CD4-positive, alpha-beta T cell treated with Interleukin-1 beta for 1 hour (primary cell): ENCODE measurements around the gene ST3GAL2.
"Not testable (repeated sequence)": the region's sequence is repeated elsewhere in the genome, so short reads cannot be mapped to it uniquely, and the experiment has no call there.

Experiments
- DNase-seq, 2 donors: peaks; one replicate each; pipeline ENCODE4 v3.0.0-alpha.2; 2020 to 2022

The ST3GAL2 gene

DNA sequence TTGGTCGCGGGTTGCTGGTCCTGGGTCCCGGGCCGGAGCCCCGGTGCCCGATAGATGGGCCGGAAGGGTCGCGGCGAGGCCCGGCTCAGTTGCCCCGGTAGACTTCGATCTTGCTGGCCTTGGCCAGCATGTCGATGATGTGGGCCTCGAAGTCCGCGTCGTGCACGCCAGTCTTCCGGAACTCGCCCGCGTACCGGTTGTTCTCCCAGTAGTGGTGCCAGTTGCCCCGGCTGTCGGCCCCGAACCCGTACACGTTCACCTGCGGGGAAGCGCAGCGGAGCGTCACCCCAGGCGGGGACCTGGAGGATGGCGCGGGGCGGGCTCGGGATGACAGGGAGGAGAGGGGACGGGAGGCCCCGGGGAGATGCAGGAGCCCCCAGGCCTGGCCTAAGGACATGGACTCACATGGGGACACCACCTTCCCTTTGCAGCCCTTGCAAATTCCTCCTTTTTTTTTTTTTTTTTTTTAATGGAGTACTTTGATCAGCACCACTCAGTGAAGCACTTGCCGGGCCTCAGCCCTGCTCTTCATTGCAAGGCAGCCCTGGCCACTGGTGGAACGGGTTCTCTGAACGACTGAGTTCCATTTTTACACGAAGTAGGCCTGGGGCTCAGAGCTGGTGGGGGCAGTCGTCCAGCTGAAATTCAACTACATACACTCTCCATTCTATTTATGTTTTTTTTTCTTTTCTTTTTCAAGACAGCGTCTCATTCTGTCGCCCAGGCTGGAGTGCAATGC lies 57.1 kb downstream of the ST3GAL2 start:
- DNase-seq: no peak

DNA sequence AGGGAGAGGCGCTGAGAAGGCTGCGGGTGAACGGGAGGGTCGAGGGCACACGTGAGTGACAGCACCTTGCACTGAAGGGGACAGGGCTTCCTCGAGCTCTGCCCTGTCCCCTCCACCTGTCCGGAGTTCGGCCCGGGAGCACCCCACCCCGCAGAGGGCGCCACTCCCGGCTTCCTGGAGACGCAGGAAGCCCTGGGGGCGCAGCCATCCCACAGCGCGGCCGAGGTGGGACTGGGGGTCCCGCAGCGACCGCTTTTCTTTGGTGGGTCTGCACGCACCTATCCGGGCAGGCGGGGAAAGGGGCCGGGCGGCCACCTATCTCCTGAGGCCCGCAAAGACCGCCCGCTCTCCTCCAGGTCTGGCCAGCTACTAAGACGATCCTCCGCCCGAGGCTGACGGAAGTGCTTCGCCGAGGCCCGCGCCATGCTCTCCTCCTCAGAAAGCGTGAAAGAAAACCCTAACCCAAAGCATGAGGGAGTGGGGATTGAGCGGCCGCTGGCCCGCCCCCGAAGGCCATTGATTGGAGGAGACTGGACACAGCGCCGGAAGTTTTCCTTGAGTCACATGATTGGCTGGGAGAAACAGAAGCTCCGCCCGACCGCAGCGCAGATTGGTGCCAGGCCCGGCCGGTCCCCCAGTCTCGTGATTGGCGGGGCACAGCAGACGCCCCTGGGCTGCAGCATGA lies 57.8 kb downstream of the ST3GAL2 start:
- DNase-seq: peak; percentile 95 to 96

DNA sequence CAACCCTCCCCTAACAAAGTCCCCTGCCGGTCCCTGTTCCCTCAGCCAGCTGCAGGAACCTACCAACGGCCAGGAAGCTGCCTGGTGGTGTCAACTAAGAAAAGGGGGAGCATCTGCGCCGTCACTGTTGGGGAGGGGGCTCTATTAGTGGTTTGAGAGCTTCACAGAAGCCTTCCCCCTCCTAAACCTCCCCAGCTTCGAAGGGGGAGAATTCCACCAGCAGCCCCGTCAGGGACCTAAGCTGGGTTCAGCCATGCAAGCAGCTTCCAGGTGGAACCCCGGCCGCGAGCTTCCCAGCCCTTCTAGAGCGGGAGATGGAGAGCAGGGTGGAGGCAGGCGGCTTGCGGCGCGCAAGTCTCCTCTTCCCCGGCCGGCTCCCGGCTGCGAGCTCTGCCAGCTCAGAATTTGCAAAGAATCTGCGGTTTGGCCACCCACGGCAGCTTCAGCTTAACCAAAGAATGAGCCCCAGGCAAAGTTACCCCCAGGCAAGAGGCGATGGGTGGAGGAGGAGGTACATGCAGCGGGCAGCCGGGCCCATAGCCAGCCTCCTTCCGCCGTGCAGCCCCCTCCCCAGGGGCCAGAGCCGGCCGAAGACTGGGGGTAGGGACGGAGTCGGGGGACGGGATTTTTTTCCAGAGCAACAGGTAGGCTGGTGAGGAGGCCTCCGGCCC lies 58.5 kb downstream of the ST3GAL2 start:
- peak; percentile 29 to 46 for DNase-seq

DNA sequence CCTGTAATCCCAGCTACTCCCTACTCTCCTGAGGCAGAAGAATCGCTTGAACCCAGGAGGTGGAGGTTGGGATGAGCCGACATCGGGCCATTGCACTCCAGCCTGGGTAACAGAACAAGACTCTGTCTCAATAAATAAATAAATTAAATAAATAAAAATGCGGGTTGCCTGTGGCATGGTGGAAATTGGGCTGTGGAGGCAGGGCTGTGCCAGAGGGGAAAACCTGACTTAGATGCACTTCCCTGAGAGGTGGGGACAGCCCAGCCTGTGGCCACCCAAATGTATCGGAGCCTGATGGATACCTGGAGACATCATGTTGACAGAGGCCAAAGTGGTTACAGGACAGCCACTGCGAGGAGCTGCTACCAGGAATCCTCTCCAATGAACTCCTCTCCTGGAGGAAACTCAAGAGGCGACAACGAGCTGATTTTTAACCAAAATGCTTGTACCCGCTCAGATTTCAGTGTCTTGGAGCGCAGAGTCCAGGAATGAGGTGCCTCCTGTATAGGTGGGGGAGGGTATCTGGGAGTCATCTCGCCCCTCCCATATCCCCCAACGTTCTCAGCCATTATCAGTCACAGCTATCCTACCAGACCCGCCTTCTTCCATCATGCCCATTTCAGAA lies 59.9 kb downstream of the ST3GAL2 start:
- no peak for DNase-seq

DNA sequence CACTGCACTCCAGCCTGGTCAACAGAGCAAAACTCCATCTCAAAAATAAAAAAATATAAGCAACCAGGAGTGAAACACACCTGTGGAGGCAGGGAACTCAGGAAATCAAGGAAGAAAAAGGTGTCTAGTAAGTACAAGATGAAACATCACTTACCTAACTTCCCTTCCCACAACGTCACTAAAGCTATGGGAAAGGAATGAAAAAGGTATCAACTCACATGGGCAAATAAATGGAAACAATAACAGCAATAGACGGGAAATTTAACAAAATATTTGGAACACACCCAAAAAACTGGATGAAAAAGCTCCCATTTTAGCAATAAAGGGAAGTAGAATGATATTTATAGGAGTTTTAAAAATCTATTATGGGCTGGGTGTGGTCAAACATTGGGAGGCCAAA lies 61.1 kb downstream of the ST3GAL2 start:
- DNase-seq: no peak

DNA sequence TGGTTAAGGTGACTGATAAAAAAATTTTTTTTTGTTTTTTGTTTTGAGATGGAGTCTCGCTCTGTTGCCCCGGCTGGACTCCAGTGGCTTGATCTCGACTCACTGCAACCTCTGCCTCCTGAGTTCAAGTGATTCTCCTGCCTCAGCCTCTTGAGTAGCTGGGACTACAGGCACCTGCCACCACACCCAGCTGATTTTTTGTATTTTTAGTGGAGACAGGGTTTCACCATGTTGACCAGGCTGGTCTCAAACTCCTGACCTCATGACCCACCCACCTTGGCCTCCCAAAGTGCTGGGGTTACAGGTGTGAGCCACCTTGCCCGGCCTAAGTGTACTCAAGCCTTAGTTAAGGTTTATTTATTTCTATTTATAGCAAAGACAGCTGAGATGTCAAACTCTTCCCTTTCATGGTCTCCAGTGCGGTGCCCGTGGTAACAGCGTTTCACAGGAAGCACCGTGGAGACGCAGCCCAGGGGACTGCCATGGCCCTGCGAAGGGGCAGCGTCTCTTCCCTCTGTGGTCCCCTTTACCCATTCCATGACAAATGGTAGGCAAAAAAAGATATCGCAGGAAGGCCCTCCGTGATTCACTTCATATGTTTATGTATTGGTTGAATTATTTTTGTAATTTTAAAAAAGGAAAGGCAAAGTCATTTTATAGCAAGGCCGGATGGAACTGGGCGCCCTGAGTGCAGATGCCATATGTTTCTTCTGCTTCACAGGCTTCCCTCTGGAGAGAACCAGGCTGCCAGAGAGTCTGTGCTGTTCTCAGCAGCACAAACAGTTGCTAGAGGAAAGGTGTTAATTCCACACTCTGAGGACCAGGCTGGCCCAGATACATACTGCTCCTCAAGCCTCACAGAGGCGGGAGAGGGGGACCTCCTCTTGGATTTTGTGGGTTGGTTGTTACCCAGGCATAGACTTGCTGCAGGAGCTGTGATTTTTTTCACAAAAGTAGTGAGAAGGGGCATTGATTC lies 63.0 kb downstream of the ST3GAL2 start:
- DNase-seq: no peak

DNA sequence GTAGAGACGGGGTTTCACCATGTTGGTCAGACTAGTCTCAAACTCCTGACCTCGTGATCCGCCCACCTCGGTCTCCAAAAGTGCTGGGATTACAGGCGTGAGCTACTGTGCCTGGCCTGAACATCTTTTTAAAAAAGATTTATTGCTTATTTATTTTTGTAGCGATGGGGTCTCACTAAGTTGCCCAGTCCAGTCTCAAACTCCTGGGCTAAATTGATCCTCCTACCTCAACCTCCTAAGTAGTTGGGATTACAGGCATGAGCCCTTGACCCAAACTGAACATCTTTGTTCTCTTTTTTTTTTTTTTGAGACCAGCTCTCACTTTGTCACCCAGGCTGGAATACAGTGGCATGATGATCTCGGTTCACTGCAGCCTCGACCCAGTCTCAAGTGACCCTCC lies 64.7 kb downstream of the ST3GAL2 start:
- DNase-seq: no peak

DNA sequence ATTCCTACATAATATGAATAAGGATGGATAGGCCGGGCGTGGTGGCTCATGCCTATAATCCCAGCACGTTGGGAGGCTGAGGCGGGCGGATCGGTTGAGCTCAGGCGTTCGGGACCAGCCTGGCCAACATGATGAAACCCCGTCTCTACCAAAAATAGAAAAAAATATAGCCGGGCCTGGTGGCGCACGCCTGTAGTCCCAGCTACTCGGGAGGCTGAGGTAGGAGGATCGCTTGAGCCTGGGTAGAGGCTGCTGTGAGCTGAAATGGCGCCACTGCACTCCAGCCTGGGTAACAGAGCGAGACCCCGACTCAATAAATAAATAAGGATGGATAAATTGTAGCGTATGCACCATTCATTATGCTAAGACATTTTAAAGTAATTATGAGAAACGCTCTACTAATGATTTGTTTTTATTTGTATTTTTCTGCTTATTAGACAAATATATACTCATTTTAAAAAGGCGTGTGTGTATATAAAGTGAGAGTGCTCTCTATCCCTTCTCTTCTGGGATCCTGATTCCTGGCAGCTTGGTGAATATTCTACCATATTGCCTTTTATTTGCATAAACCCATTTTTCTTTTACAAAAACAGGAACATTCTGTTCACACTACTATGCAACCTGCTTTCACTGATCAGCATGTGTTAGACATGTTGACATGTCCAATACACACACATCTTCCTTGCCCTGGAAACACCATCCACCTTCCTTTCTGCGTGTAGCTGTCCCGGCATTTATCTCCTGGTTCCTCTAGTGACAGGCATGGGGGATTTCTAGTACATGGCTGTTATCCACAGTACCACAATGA lies 65.8 kb downstream of the ST3GAL2 start:
- DNase-seq: no peak

DNA sequence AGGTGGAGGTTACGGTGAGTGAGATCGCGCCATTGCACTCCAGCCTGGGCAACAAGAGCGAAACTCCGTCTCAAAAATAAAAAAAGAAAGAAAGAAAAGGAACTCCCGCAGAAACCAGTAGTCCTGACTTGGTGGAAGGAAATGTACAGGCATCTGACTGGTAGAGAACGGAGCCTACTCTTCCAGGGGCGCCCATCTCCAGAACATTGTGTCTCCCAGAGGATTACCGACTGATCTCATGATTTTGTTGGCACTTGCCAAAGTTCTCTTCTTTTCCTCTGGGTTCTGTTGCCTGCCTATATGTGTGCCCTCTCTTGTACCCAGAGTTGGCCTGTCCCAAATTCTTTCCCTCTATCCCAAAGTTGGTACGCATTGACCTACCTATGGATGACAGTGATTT lies 68.0 kb downstream of the ST3GAL2 start:
- DNase-seq: no peak

DNA sequence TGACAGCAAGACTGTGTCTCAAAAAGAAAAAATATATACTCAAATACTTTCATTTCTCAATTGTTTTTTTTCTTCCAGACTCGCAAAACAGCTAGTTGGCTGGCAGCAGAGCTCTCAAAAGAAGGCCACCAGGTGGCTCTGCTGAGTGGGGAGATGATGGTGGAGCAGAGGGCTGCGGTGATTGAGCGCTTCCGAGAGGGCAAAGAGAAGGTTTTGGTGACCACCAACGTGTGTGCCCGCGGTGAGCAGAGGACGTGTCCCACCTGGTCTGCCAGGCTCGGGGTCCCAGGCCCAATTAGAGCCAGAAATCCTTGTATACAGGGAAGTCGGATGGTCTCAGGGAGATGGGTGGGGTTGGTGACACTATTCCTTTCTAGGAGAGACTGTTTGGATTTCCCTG lies 68.8 kb downstream of the ST3GAL2 start:
- DNase-seq: peak; percentile 39 to 59

DNA sequence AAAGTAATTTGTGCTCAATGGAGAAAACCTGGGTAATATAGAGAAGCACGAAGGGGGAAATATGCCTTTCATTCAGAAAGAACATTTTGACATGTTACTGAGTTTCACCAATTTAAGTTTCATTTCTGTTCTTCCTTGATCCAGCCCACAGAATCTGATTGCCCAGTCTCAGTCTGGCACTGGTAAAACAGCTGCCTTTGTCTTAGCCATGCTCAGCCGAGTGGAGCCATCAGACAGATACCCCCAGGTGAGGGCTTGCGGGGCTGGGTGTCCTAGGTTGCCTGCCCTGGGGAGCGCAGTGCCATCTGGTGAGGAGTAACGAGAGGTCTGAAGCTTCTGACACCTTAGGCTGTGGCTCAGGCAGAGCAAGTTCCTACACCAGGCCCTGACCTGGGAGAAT lies 74.5 kb downstream of the ST3GAL2 start:
- no peak for DNase-seq

DNA sequence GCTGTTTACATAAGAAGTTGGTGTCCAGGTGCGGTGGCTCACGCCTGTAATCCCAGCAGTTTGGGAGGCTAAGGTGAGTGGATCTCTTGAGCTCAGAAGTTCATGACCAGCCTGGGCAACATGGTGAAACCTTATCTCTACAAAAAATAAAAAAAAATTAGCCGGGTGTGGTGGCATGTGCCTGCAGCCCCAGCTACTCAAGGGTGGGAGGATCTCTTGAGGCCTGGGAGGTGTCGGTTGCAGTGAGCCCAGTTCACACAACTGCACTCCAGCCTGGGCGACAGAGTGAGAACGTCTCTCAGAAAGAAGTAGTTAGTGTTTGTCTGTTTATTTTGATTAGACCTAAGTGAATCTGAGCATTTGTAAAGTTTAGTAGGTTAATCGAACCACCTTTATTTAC lies 79.3 kb downstream of the ST3GAL2 start:
- no peak for DNase-seq

DNA sequence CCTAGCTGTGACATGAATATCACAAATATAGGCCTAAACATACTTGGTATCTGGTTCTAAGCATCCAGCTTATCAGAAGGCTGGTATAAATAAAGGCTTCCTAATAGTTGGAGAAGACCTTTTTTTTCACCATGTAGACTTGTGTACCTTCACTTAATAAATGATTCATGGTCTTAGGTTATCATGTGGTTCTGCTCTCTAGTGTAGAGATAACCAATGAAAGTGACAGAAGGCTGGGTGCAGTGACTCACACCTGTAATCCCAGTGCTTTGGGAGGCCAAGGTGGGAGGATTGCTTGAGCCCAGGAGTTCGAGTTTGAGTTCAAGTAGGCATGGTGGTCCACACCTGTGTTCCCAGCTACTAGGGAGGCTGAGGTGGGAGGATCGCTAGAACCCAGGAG lies 89.1 kb downstream of the ST3GAL2 start:
- DNase-seq: no peak

DNA sequence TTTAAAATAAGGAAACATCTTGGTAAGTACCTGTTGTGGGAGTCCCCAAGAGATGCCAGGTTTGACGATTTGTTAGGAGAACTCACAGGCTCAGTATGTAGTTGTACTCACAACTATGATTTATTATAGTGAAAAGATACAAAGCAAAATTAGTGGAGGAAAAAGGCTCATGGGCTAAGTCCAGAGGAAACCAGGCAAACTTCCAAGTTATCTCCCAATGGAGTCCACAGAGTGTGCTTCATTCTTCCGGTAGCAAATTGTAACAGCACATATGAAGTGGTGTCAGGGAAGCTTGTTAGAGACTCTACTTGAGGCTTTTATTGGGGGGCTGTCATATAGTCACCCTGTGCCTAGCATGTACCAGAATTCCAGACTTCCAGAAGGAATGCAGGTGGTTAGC lies 89.9 kb downstream of the ST3GAL2 start:
- no peak for DNase-seq

DNA sequence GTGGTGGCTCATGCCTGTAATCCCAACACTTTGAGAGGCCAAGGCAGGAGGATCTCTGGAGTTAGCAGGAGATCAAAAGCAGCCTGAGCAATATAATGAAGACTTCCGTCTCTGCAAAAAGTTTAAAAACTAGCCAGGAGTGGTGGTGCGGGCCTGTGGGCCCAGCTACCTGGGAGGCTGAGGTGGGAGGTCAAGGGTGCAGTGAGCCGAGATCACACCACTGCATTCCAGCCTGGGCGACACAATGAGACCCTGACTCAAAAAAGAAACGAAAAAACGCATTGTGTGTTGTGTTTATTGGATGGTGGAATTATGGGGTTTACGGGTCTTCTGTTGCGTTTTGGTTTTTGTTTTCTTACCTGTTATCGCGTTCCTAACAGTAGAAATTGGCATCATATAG lies 93.1 kb downstream of the ST3GAL2 start:
- DNase-seq: no peak

DNA sequence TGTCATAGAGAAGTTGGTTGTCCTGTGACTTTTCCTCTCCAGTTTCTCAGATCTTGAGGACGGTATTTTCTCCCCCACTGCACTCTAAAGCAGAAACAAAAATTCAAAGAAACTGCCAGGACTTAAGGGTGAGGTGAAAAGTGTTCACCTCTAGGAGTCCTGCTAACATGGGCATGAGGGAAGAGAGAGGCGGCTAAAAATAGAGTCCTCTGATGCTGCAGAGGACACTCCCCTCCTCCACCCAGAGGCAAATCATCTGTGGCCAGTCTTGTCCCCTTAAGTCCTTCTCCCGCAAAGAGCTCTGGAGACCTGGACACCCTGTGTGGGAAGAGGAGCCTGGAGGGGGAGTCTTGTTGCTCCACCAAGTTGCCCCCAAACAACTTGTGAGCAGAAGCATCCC lies 96.9 kb downstream of the ST3GAL2 start:
- DNase-seq: no peak

DNA sequence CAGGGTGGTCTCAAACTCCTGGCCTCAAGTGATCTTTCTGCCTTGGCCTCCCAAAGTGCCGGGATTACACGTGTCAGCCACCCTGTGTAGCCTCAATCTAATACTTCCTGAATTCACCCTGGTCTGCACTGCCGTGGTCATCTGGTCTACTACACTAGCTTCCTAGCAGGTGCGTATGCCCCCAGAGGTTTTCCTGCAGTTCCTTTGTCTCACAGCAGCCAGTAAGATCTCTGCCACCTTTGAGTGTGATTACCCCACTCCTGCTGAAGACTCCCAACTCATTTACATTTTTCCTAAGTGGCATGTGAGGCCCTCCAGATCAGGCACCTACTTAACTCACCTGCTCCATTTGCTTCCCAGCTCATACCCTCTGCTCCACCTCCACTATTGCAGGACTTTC lies 97.3 kb downstream of the ST3GAL2 start:
- no peak for DNase-seq

DNA sequence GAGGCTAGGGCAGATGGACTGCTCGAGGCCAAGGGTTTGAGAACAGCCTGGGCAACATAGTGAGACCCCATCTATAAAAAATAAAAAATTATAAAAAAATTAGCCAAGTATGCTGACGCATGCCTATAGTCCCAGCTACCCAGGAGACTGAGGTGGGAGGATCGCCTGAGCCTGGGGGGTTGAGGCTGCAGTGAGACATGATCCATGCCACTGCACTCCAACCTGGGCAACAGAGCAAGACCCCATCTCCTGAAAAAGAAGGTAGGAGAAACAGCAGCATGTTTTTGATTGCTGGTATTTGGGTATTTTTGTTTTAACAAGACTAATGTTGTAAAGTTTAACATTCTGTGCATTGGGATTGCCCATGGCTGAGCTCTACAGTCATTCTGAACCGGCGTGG lies 101.1 kb downstream of the ST3GAL2 start:
- DNase-seq: no peak

DNA sequence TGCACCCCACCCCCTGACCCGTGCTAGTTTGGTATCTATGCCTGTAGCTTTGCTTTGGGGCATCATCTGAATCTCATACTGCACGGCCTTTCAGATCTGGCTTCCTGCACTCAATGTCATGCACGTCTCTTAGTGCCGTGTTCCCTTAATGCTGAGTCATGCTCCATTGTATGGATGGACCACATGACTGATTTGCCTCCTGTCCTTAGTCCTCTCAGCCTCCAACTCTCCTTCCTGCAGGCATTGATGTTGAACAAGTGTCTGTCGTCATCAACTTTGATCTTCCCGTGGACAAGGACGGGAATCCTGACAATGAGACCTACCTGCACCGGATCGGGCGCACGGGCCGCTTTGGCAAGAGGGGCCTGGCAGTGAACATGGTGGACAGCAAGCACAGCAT lies 106.2 kb downstream of the ST3GAL2 start:
- not testable (repeated sequence) for DNase-seq

DNA sequence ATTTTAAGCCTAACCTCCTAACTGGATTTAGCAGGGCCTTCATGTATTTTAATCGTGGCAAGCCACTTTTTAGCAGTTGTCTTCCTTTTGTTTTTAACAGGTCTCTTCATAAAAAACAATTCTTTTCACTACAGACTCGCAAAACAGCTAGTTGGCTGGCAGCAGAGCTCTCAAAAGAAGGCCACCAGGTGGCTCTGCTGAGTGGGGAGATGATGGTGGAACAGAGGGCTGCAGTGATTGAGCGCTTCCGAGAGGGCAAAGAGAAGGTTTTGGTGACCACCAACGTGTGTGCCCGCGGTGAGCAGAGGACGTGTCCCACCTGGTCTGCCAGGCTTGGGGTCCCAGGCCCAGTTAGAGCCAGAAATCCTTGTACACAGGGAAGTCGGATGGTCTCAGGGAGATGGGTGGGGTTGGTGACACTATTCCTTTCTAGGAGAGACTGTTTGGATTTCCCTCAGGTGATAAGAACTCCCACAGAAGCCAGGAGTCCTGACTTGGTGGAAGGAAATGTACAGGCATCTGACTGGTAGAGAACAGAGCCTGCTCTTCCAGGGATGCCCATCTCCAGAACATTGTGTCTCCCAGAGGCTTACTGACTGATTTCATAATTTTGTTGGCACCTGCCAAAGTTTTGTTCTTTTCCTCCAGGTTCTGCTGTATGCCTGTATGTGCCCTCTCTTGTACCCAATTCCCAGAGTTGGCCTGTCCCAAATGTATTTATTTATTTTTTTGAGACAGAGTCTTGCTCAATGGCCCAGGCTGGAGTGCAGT lies 107.1 kb downstream of the ST3GAL2 start:
- DNase-seq: peak; percentile 4 to 14

DNA sequence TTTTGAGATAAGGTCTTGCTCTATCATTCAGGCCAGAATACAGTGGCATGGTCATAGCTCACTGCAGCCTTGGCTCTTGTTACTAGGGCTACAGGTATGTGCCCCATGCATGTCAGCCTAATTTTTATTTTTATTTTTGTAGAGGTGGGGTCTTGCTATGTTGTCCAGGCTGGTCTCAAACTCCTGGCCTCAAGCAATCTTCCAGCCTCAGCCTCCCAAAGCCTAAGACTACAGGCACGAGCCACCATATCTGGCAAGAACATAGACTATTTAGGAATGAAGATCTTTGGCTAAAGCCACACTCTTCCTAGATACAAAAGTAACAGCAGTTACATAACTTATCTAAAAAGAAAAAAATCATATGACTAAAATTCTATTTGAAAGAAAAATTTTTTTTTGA lies 107.8 kb downstream of the ST3GAL2 start:
- DNase-seq: no peak
